Ovary (tissue), 9 donors: ENCODE results near the gene TSPAN14. TPM values are rescaled to one million over a fixed set of nuclear protein-coding genes. Genes with fewer than 3 reads are reported as not detected.

Source experiments
- DNase-seq, 5 donors: peaks; one replicate each; pipeline ENCODE4 v3.0.0-alpha.2; 2019 to 2020
- H3K27ac ChIP-seq, 2 donors: fragments of 200-600 bp; one replicate each; pipeline versions ENCODE4 v1.5.1 to v1.8.0; 2019 to 2022
- H3K27me3 ChIP-seq: fragments of 200-600 bp; one replicate; pipeline ENCODE4 v1.8.0; 2022
- H3K36me3 ChIP-seq: fragments of 200-600 bp; sonication (generic); one replicate; pipeline ENCODE4 v1.5.1; 2019
- H3K4me1 ChIP-seq: one replicate; pipeline ENCODE4 v1.8.1; 2013; ENCODE audit warnings: mild to moderate bottlenecking, moderate library complexity; ENCODE audit not compliant: insufficient read depth
- H3K4me3 ChIP-seq: fragments of 200-600 bp; sonication (generic); one replicate; pipeline ENCODE4 v1.5.1; 2017
- H3K9me3 ChIP-seq, 2 donors: fragments of 200-600 bp in 1 of 2; sonication (generic) in 1 of 2; one replicate each; pipeline versions ENCODE4 v1.5.1 to v1.8.1; 2013 to 2019; ENCODE audit warnings: mild to moderate bottlenecking in 1 of 2, moderate library complexity in 1 of 2
- CTCF ChIP-seq, 3 donors: fragments of 450-650 bp in 2 of 3; fragments of 200-600 bp in 1 of 3; IDR thresholded peaks; one replicate each; pipeline versions ENCODE4 v1.5.1 to v1.8.0; 2016 to 2022; ENCODE audit warnings: antibody characterized with exemption in 3 of 3, mild to moderate bottlenecking in 1 of 3
- EP300 ChIP-seq: sonication (generic); formaldehyde crosslinking; IDR thresholded peaks from one replicate; pipeline ENCODE4 v1.6.1; 2017; ENCODE audit warnings: antibody characterized with exemption
- POLR2A ChIP-seq: fragments of 450-650 bp; IDR thresholded peaks from one replicate; pipeline ENCODE4 v1.6.1; 2017; ENCODE audit warnings: antibody characterized with exemption, mild to moderate bottlenecking, moderate library complexity
- WGBS, 3 donors: extraction: QIAGEN DNeasy Blood & Tissue Kit in 1 of 3; methylation state at CpG; one replicate each; pipeline versions ENCODE4 v1.1.5 to v1.1.7; 2013 to 2017; 5-methylcytosine and 5-hydroxymethylcytosine counted together
- intact Hi-C, 4 donors: fragments of 100-400 bp; cut with DNase I; formaldehyde crosslinking; loops; one replicate each; pipeline versions ENCODE4 v1.11.0 to v1.15.1; 2022 to 2023
- polyA plus RNA-seq, 2 donors: library from polyadenylated mRNA; stranded (reverse); fragments of 200-250 nt in 1 of 2; fragments of 350-450 nt in 1 of 2; fragmentation: Illumina TruSeq in 1 of 2; extraction: RNeasy Lipid Tissue Mini Kit (QIAGEN cat#74804) in 1 of 2; gene quantifications; one replicate each; pipeline ENCODE4 v1.2.3, GENCODE V29; 2013 to 2014
- total RNA-seq, 7 donors: library from RNA; depleted of rRNA in 2 of 7; stranded (reverse); fragments of >200 nt in 2 of 7; fragmentation: NEBNext Ultra II Directional in 3 of 7; extraction: Animal tissue kit (Norgen Biotek cat#: 25700) in 3 of 7; gene quantifications; one replicate each; pipeline versions ENCODE4 v1.1.0 to v1.2.4, GENCODE V29; 2016 to 2023
- donor health status: DM: no; HTN: no; CAD: no; lungs with moderate emphysema.
- donor health status: DM: no; HTN: no; CAD: no.
- donor health status: Bipolar disorder and iron deficiency.
- donor health status: DM: yes; HTN: yes; CAD: no.
- donor health status: DM: no; HTN: no; CAD: no.
- donor health status: DM: yes; HTN: yes; CAD: no.

TSPAN14 gene
- total and polyA plus RNA-seq, 9 donors: 35.4 to 103 (median 74.8) TPM

- peak in 4 of 5 donors; percentile 31 to 51 (median 38) for DNase-seq
- 8 to 10% (median 9%) methylated on average over 16 of the region's 16 CpGs for WGBS, 3 donors
- no peaks in the 10 kb centered on the region for H3K9me3 ChIP-seq
- TF ChIP-seq EP300: no peak
- no peak for TF ChIP-seq POLR2A
- no peak for TF ChIP-seq CTCF (IDR thresholded peaks at IDR 0.05)
- H3K4me3 ChIP-seq: peak overlapping the region; percentile 88
- H3K27me3 ChIP-seq: no peaks in the 10 kb centered on the region
- H3K36me3 ChIP-seq: no peaks in the 10 kb centered on the region
- H3K27ac ChIP-seq: peak overlapping the region; percentile 75 to 81
- intact Hi-C loops: loop anchor here in 2 of 4 donors (5.0 to 10.0 kb wide), 2 partner anchors 44 to 97 kb away; partner anchors contain the start of gene TSPAN14 (in 1 of the 2)
- H3K4me1 ChIP-seq: peaks cover 14% of the 10 kb centered on the region
Observed at GRCh38 chr10:80407812-80408241, 46.3 kb upstream of the TSPAN14 start.

GRCh38 chr10:80408242-80409101 is 45.6 kb upstream of the TSPAN14 start, which contains the start of gene PRXL2A:
PRXL2A (plus strand) TSS chr10:80408551; CDS start chr10:80420468, 11,917 bp downstream.
- Histone ChIP-seq H3K27me3 (no peaks in the 10 kb centered on the region), H3K4me1 (peaks cover 17% of the 10 kb centered on the region), H3K27ac (peak within 1 kb of the TSS; percentile 75 to 81), H3K4me3 (peak within 1 kb of the TSS; percentile 88), H3K9me3 (no peaks in the 10 kb centered on the region), H3K36me3 (no peaks in the 10 kb centered on the region)
- WGBS, 3 donors: 2 to 3% (median 2%) methylated on average over 55 to 96 of the region's 96 CpGs
- peak; percentile 87 to 90 (median 88) for DNase-seq
- intact Hi-C loops: loop anchor here in 2 of 4 donors (5.0 to 10.0 kb wide), 2 partner anchors 44 to 96 kb away; partner anchors contain the start of gene TSPAN14 (in 1 of the 2)
- no peak for TF ChIP-seq EP300
- TF ChIP-seq POLR2A: peak; percentile 26
- peak in 1 of 3 donors; percentile 7 for TF ChIP-seq CTCF (IDR thresholded peaks at IDR 0.05)

GRCh38 chr10:80409121-80409520 is 45.0 kb upstream of the TSPAN14 start:
- Histone ChIP-seq H3K36me3 (no peaks in the 10 kb centered on the region), H3K27me3 (no peaks in the 10 kb centered on the region), H3K9me3 (no peaks in the 10 kb centered on the region), H3K27ac (peak overlapping the region; percentile 75 to 81), H3K4me3 (peak overlapping the region; percentile 88), H3K4me1 (peaks cover 22% of the 10 kb centered on the region)
- intact Hi-C loops: loop anchor here in 2 of 4 donors (5.0 to 10.0 kb wide), 2 partner anchors 43 to 96 kb away; partner anchors contain the start of gene TSPAN14 (in 1 of the 2)
- TF ChIP-seq POLR2A (no peak), CTCF (IDR thresholded peaks at IDR 0.05) (no peak), EP300 (no peak)
- 46 to 50% (median 50%) methylated on average over 12 of the region's 12 CpGs for WGBS, 3 donors
- DNase-seq: no peak

- Histone ChIP-seq H3K9me3 (no peaks in the 10 kb centered on the region), H3K27me3 (no peaks in the 10 kb centered on the region), H3K4me3 (no peak overlapping the region), H3K4me1 (peaks cover 22% of the 10 kb centered on the region), H3K27ac (no peak overlapping the region), H3K36me3 (no peaks in the 10 kb centered on the region)
- 62 to 77% (median 66%) methylated on average over 2 of the region's 2 CpGs for WGBS, 3 donors
- DNase-seq: no peak
- TF ChIP-seq POLR2A: no peak
- no peak for TF ChIP-seq EP300
- TF ChIP-seq CTCF (IDR thresholded peaks at IDR 0.05): no peak
- intact Hi-C loops: no loop called here
Observed at GRCh38 chr10:80410122-80410521, 44.0 kb upstream of the TSPAN14 start.
